ENCODE data around the gene OR12D1. TPM values are rescaled to one million over a fixed set of nuclear protein-coding genes. Genes with fewer than 3 reads are reported as not detected.

Gene OR12D1
- total RNA-seq, 1 experiment from 2014 or later, result not detected

DNA sequence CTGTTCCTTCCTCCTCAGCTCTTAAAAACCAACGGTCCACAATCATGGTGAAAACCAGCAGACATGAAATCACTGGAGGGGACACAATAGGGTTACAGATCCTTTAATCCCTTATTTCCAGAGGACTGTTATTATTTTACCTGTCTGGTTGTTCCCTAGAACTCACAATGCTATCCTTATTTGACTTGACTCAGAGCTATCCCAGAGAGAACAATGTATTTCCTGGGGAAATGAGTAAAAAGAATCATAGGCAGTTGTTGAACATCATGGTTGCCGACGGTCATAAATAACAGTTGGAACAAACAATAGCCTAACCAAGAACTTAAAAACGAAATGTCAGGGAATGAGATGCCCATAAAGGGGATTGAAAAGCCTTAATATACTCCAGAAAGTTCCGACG is 51.5 kb downstream of the OR12D1 start:
- H3K9me2 ChIP-seq (ENCODE audit: insufficient read depth), result no peaks in the 10 kb centered on the region
- ChIA-PET POLR2A (no interaction called here), CTCF (no interaction called here), RAD21 (ENCODE audit: low non-redundant PET in 1 of 2, low total read pairs in 2 of 2, uncharacterized antibody in 2 of 2, unreplicated experiment in 2 of 2) (no interaction called here)
- DNase-seq (ENCODE audit: low read depth, low spot score), result no peak
- no peaks in the 10 kb centered on the region for H3K9me3 ChIP-seq (ENCODE audit: control insufficient read depth in 1 of 2, insufficient read depth in 1 of 2, low read depth in 1 of 2, low read length in 2 of 2)
- no peak overlapping the region for H3K27ac ChIP-seq (ENCODE audit: low read depth, low read length)
- intact Hi-C loops (cut with micrococcal nuclease), result no loop called here
- H3K4me1 ChIP-seq (ENCODE audit: control insufficient read depth in 1 of 2, insufficient read depth in 2 of 2, low read length in 2 of 2), result 0 out of 4 replicates have a peak, but pooled peaks cover 0 to 3% of the 10 kb centered on the region in 2 experiments
- H3K36me3 ChIP-seq (ENCODE audit: control insufficient read depth in 1 of 2, insufficient read depth in 2 of 2, low read length in 2 of 2), result no peaks in the 10 kb centered on the region
- no peaks in the 10 kb centered on the region for H4K20me1 ChIP-seq (ENCODE audit: insufficient read depth)
- no TSS peak for BruUV-seq (replicated peaks)
- H3K9ac ChIP-seq (ENCODE audit: low read length), result no peak overlapping the region
- H3K4me3 ChIP-seq (replicated peaks in 1 of 2; ENCODE audit: low read depth in 1 of 2, low read length in 2 of 2), result no peak overlapping the region
- no peaks in the 10 kb centered on the region for H3K27me3 ChIP-seq (ENCODE audit: insufficient read depth, low read length)
- H3K79me2 ChIP-seq (ENCODE audit: insufficient read depth, low read length), result no peaks in the 10 kb centered on the region
- TF ChIP-seq SRF (IDR thresholded peaks at IDR 0.05; ENCODE audit: low read depth) (no peak), POLR2AphosphoS5 (IDR thresholded peaks at IDR 0.05; ENCODE audit: low read depth, low read length) (no peak), CBX3 (IDR thresholded peaks at IDR 0.05; ENCODE audit: low read depth) (no peak), FOSL1 (IDR thresholded peaks at IDR 0.05; ENCODE audit: low read depth) (no peak), ZNF274 (IDR thresholded peaks at IDR 0.05; ENCODE audit: low read depth, low read length) (no peak)
- TF ChIP-seq, protein P1, sequence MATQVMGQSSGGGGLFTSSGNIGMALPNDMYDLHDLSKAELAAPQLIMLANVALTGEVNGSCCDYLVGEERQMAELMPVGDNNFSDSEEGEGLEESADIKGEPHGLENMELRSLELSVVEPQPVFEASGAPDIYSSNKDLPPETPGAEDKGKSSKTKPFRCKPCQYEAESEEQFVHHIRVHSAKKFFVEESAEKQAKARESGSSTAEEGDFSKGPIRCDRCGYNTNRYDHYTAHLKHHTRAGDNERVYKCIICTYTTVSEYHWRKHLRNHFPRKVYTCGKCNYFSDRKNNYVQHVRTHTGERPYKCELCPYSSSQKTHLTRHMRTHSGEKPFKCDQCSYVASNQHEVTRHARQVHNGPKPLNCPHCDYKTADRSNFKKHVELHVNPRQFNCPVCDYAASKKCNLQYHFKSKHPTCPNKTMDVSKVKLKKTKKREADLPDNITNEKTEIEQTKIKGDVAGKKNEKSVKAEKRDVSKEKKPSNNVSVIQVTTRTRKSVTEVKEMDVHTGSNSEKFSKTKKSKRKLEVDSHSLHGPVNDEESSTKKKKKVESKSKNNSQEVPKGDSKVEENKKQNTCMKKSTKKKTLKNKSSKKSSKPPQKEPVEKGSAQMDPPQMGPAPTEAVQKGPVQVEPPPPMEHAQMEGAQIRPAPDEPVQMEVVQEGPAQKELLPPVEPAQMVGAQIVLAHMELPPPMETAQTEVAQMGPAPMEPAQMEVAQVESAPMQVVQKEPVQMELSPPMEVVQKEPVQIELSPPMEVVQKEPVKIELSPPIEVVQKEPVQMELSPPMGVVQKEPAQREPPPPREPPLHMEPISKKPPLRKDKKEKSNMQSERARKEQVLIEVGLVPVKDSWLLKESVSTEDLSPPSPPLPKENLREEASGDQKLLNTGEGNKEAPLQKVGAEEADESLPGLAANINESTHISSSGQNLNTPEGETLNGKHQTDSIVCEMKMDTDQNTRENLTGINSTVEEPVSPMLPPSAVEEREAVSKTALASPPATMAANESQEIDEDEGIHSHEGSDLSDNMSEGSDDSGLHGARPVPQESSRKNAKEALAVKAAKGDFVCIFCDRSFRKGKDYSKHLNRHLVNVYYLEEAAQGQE (IDR thresholded peaks at IDR 0.05; ENCODE audit: low read depth), result no peak
- TF ChIP-seq, protein P2, sequence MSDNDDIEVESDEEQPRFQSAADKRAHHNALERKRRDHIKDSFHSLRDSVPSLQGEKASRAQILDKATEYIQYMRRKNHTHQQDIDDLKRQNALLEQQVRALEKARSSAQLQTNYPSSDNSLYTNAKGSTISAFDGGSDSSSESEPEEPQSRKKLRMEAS (IDR thresholded peaks at IDR 0.05), result no peak
- H3K4me2 ChIP-seq (ENCODE audit: low read length), result no peak overlapping the region
- no peak for ATAC-seq
- no peak overlapping the region for H2AFZ ChIP-seq (ENCODE audit: low read depth, low read length, poor library complexity, severe bottlenecking)

Other genes with a start within 250 kb of the OR12D1 start
- not detected for gene OR2J2, start 244.0 kb upstream of the OR12D1 start, total RNA-seq (2021; ENCODE audit: unreplicated experiment)
- not detected for gene OR14J1, start 113.2 kb upstream of the OR12D1 start, total RNA-seq (2021; ENCODE audit: unreplicated experiment)
- gene OR5V1, start 46.1 kb upstream of the OR12D1 start, total RNA-seq (2021; ENCODE audit: unreplicated experiment), result not detected
- not detected for gene OR12D3, start 39.6 kb upstream of the OR12D1 start, total RNA-seq (2021; ENCODE audit: unreplicated experiment)
- not detected for gene OR12D2, start 19.3 kb upstream of the OR12D1 start, total RNA-seq (2021; ENCODE audit: unreplicated experiment)
- gene OR10C1, start 24.4 kb downstream of the OR12D1 start, total RNA-seq (2021; ENCODE audit: unreplicated experiment), result not detected
- gene OR11A1, start 42.1 kb downstream of the OR12D1 start, total RNA-seq (2021; ENCODE audit: unreplicated experiment), result not detected
- not detected for gene OR2H1, start 42.2 kb downstream of the OR12D1 start, total RNA-seq (2021; ENCODE audit: unreplicated experiment)
- not detected for gene MAS1L, start 73.0 kb downstream of the OR12D1 start, total RNA-seq (2021; ENCODE audit: unreplicated experiment)
- not detected for gene UBD, start 144.8 kb downstream of the OR12D1 start, total RNA-seq (2021; ENCODE audit: unreplicated experiment)
- gene OR2H2, start 170.2 kb downstream of the OR12D1 start, total RNA-seq (2021; ENCODE audit: unreplicated experiment), result not detected
- 43.4 TPM for gene GABBR1, start 218.3 kb downstream of the OR12D1 start, total RNA-seq (2021; ENCODE audit: unreplicated experiment)
- gene MOG, start 242.2 kb downstream of the OR12D1 start, total RNA-seq (2021; ENCODE audit: unreplicated experiment), result not detected

Measured in HCT116 (cell line).